Measurements from ENCODE around the gene CSMD2. TPM values are rescaled to one million over a fixed set of nuclear protein-coding genes. Genes with fewer than 3 reads are reported as not detected.

CSMD2 gene
- total RNA-seq, 3 donors from 2014 or later: 0.12 to 0.41 (median 0.28) TPM

DNA sequence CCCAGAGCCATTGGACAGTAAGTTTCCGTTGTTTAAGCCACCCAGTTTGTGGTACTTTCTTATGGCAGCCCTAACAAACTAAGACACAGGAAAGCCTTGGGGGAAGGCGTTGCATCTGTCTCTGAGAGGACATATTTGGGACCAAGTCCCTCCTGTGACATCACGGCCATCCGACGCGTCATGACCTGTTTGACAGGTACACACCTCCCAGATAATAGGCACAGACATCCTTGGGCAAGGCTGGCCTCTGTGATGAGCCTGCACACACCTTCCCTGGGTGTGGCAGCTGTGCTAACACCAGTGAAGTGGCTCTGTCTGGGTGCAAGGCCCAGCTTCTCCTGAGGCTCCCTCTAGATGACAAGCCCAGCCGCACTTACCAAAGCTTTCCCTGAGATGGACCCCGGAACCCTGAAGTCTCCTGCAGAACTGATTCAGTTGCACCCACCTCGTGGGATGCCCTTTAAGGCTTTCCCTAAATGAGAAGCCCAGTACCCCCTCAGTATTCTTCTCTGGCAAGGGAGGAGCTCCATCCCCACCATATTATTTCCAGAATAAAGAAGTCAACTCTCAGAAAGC lies 556.1 kb downstream of the CSMD2 start:
- no peaks in the 10 kb centered on the region for H3K9me3 ChIP-seq
- DNase-seq (no peak), ATAC-seq (no peak)
- intact Hi-C loops (cut with DNase I, micrococcal nuclease): no loop called here
- TF ChIP-seq, protein P1, sequence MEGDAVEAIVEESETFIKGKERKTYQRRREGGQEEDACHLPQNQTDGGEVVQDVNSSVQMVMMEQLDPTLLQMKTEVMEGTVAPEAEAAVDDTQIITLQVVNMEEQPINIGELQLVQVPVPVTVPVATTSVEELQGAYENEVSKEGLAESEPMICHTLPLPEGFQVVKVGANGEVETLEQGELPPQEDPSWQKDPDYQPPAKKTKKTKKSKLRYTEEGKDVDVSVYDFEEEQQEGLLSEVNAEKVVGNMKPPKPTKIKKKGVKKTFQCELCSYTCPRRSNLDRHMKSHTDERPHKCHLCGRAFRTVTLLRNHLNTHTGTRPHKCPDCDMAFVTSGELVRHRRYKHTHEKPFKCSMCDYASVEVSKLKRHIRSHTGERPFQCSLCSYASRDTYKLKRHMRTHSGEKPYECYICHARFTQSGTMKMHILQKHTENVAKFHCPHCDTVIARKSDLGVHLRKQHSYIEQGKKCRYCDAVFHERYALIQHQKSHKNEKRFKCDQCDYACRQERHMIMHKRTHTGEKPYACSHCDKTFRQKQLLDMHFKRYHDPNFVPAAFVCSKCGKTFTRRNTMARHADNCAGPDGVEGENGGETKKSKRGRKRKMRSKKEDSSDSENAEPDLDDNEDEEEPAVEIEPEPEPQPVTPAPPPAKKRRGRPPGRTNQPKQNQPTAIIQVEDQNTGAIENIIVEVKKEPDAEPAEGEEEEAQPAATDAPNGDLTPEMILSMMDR (IDR thresholded peaks at IDR 0.05): no peak
- no peaks in the 10 kb centered on the region for H3K4me1 ChIP-seq (ENCODE audit: low read depth)
- no peak overlapping the region for H3K4me3 ChIP-seq
- H3K36me3 ChIP-seq (ENCODE audit: low read depth): no peaks in the 10 kb centered on the region

GRCh38 chr1:33607444-33608005 lies 557.5 kb downstream of the CSMD2 start:
- TF ChIP-seq, protein P1 (IDR thresholded peaks at IDR 0.05): no peak
- intact Hi-C loops (cut with DNase I, micrococcal nuclease): no loop called here

GRCh38 chr1:33606272-33606671 lies 558.8 kb downstream of the CSMD2 start:
- no peak for ATAC-seq
- Histone ChIP-seq H3K36me3 (ENCODE audit: low read depth) (no peaks in the 10 kb centered on the region), H3K9me3 (no peaks in the 10 kb centered on the region), H3K4me3 (no peak overlapping the region), H3K4me1 (ENCODE audit: low read depth) (no peaks in the 10 kb centered on the region)
- intact Hi-C loops (cut with DNase I, micrococcal nuclease): no loop called here
- TF ChIP-seq, protein P1 (IDR thresholded peaks at IDR 0.05): no peak
- no peak for DNase-seq

More at GRCh38 chr1:33607444-33608005, 557.5 kb downstream of the CSMD2 start:
- Histone ChIP-seq H3K36me3 (ENCODE audit: low read depth) (no peaks in the 10 kb centered on the region), H3K4me3 (no peak overlapping the region), H3K4me1 (ENCODE audit: low read depth) (no peaks in the 10 kb centered on the region), H3K9me3 (no peaks in the 10 kb centered on the region)
- DNase-seq (no peak), ATAC-seq (no peak)

DNA sequence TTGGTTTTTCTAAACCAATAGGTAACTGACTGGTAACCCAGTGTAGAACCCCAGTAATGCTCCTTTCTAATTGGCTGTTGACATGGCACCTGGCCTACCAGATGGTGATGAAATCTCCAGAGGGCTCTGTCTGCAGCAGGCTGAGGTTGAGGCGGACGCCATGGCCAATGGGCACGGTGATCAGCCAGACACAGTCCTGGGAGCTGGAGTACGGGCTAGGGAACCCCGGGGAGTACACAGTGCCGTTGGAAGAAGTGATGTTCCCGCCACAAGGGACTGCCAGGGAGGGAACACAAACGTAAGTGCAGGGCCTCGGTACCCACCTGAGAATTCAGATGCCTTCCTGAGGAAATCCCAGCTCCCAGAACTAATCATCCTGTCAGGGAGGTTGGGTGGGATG lies 562.8 kb downstream of the CSMD2 start:
- DNase-seq (no peak), ATAC-seq (no peak)
- no peaks in the 10 kb centered on the region for H3K36me3 ChIP-seq (ENCODE audit: low read depth)
- no peaks in the 10 kb centered on the region for H3K4me1 ChIP-seq (ENCODE audit: low read depth)
- no peak overlapping the region for H3K4me3 ChIP-seq
- intact Hi-C loops (cut with DNase I, micrococcal nuclease): no loop called here
- no peaks in the 10 kb centered on the region for H3K9me3 ChIP-seq
- TF ChIP-seq, protein P1 (IDR thresholded peaks at IDR 0.05): no peak

DNA sequence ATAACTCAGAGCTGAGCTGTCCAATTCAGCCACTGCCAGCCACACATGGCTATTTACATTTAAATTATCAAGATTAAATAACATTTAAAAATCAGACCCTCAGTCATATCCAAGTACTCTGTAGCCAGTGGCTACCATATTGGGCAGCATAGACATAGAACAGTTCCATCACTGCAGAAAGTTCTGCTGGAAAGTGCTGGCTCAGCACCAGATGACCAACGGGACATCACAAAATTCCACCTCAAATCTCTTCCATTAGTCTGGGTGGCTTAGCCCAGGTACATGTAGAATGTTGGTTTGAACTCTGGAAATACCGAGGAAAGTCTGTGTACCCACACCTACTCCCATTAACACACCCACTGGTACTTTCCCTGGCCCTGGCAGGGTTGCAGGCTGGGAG lies 563.3 kb downstream of the CSMD2 start:
- Histone ChIP-seq H3K36me3 (ENCODE audit: low read depth) (no peaks in the 10 kb centered on the region), H3K4me3 (no peak overlapping the region), H3K9me3 (no peaks in the 10 kb centered on the region), H3K4me1 (ENCODE audit: low read depth) (no peaks in the 10 kb centered on the region)
- TF ChIP-seq, protein P1 (IDR thresholded peaks at IDR 0.05): no peak
- DNase-seq (no peak), ATAC-seq (no peak)
- intact Hi-C loops (cut with DNase I, micrococcal nuclease): no loop called here

Measured in mucosa of descending colon (tissue), 3 donors.